Panc1 (cell line): ENCODE measurements around the gene PRDM1. TPM values are rescaled to one million over a fixed set of nuclear protein-coding genes. Genes with fewer than 3 reads are reported as not detected.
A peak's percentile ranks its signal among the peaks of the same experiment; 100 is the strongest.

Experiments used
- ATAC-seq: fragments of 200-7000 bp; cut with Tn5 transposase; 2 replicates; pipeline ENCODE4 v1.9.1; 2020; ENCODE audit warnings: mild to moderate bottlenecking, moderate library complexity
- BruUV-seq: library from RNA; stranded (reverse); fragments of 400-500 nt; replicated peaks from 2 replicates; lab custom pipeline; 2021; lab: Mats Ljungman, UMichigan
- CTCF ChIA-PET: fragments of 300-600 bp; sonication (Branson Sonifier 250); formaldehyde crosslinking; loops from one replicate; lab custom pipeline; 2022; ENCODE audit warnings: antibody characterized with exemption; lab: Charles Lee
- POLR2A ChIA-PET: fragments of 300-600 bp; sonication (Branson Sonifier 250); formaldehyde crosslinking; loops from one replicate; lab custom pipeline; 2022; ENCODE audit warnings: antibody characterized with exemption; lab: Charles Lee
- DNase-seq: peaks from one replicate; pipeline ENCODE4 v3.0.0-alpha.2; 2010; ENCODE audit warnings: low read depth, low spot score
- H3K27ac ChIP-seq: 2 replicates; pipeline ENCODE4 v1.5.1; 2011; ENCODE audit warnings: mild to moderate bottlenecking, low read length, inconsistent platforms
- H3K27me3 ChIP-seq: fragments of 200-500 bp; sonication (Bioruptor generic); 2 replicates; pipeline ENCODE4 v1.6.0; 2014; ENCODE audit warnings: low read length, inconsistent platforms; ENCODE audit not compliant: control insufficient read depth, insufficient read depth
- H3K36me3 ChIP-seq: fragments of 200-500 bp; sonication (Bioruptor generic); 2 replicates; pipeline ENCODE4 v1.5.1; 2014; ENCODE audit warnings: inconsistent platforms, mild to moderate bottlenecking, low read length, moderate library complexity; ENCODE audit not compliant: control insufficient read depth, insufficient read depth
- H3K4me1 ChIP-seq: 2 replicates; pipeline ENCODE4 v1.5.1; 2011; ENCODE audit warnings: inconsistent platforms, mild to moderate bottlenecking, low read length, moderate library complexity; ENCODE audit not compliant: control insufficient read depth, insufficient read depth
- H3K4me3 ChIP-seq, 2 experiments: 2 replicates each; pipeline ENCODE4 v1.5.1; 2011 to 2012; ENCODE audit warnings: low read depth in 2 of 2, low read length in 2 of 2, mild to moderate bottlenecking in 2 of 2, inconsistent platforms in 1 of 2, moderate library complexity in 1 of 2
- H3K9me3 ChIP-seq: fragments of 200-500 bp; sonication (Bioruptor generic); 2 replicates; pipeline ENCODE4 v1.5.1; 2014; ENCODE audit warnings: low read depth, mild to moderate bottlenecking, inconsistent platforms, low read length, moderate library complexity; ENCODE audit not compliant: control insufficient read depth, insufficient read depth
- POLR2AphosphoS5 ChIP-seq: IDR thresholded peaks from 2 replicates; pipeline ENCODE4 v1.6.1; 2012; ENCODE audit warnings: mild to moderate bottlenecking, low read depth, low read length, moderate library complexity
- REST ChIP-seq, 2 experiments: IDR thresholded peaks; 2 replicates each; pipeline ENCODE4 v1.6.1; 2011 to 2012; ENCODE audit warnings: low read depth in 2 of 2, control low read depth in 1 of 2, low read length in 1 of 2, mild to moderate bottlenecking in 1 of 2, moderate library complexity in 1 of 2; ENCODE audit not compliant: insufficient read depth in 1 of 2
- SIN3A ChIP-seq: IDR thresholded peaks from 2 replicates; pipeline ENCODE4 v1.6.1; 2012; ENCODE audit warnings: low read depth, mild to moderate bottlenecking, low read length, moderate library complexity, borderline replicate concordance; ENCODE audit not compliant: insufficient read depth
- TCF7L2 ChIP-seq: IDR thresholded peaks from 2 replicates; pipeline ENCODE4 v1.6.1; 2011; ENCODE audit warnings: mild to moderate bottlenecking, low read depth, low read length, inconsistent platforms
- in situ Hi-C: cut with HindIII; loops from 2 replicates; pipeline ENCODE4 v1.10.0; 2016; ENCODE audit warnings: low sequenced_read_pairs, low pct_unique_long_range_greater_than_20kb
- intact Hi-C: fragments of 100-400 bp; cut with micrococcal nuclease; formaldehyde crosslinking; loops from one replicate; pipeline ENCODE4 v1.10.0; 2022; ENCODE audit not compliant: unreplicated experiment
- total RNA-seq: library from RNA; stranded (reverse); gene quantifications from one replicate; pipeline ENCODE4 v1.2.1, GENCODE V29; 2021; ENCODE audit not compliant: unreplicated experiment
- TF ChIP-seq, protein P1 (sequence below): fragments of 450-650 bp; IDR thresholded peaks from 2 replicates; pipeline ENCODE4 v1.5.1; 2017; ENCODE audit warnings: mild to moderate bottlenecking

The PRDM1 gene
- total RNA-seq, 1 experiment from 2014 or later = 2.6 TPM

GRCh38 chr6:106134906-106135634 is 48.9 kb downstream of the PRDM1 start:
- H3K27ac ChIP-seq = peak overlapping the region; percentile 48
- H3K4me3 ChIP-seq = peak overlapping the region; percentile 1 to 10; a peak in 1 of 4 replicates
- in situ Hi-C loops (no loop called here), intact Hi-C loops (no loop called here)
- BruUV-seq = no TSS peak
- peaks cover 14% of the 10 kb centered on the region for H3K4me1 ChIP-seq
- POLR2A ChIA-PET = no interaction called here
- peak; percentile 79 for ATAC-seq
- peak; percentile 43 for DNase-seq
- TF ChIP-seq SIN3A = no peak
- TF ChIP-seq REST (IDR thresholded peaks at IDR 0.05; ENCODE audit: insufficient read depth in 1 of 2, low read depth in 2 of 2, low read length in 1 of 2) = no peak
- TF ChIP-seq, protein P1, sequence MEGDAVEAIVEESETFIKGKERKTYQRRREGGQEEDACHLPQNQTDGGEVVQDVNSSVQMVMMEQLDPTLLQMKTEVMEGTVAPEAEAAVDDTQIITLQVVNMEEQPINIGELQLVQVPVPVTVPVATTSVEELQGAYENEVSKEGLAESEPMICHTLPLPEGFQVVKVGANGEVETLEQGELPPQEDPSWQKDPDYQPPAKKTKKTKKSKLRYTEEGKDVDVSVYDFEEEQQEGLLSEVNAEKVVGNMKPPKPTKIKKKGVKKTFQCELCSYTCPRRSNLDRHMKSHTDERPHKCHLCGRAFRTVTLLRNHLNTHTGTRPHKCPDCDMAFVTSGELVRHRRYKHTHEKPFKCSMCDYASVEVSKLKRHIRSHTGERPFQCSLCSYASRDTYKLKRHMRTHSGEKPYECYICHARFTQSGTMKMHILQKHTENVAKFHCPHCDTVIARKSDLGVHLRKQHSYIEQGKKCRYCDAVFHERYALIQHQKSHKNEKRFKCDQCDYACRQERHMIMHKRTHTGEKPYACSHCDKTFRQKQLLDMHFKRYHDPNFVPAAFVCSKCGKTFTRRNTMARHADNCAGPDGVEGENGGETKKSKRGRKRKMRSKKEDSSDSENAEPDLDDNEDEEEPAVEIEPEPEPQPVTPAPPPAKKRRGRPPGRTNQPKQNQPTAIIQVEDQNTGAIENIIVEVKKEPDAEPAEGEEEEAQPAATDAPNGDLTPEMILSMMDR = no peak
- TF ChIP-seq POLR2AphosphoS5 = no peak
- no peak for TF ChIP-seq TCF7L2
- H3K36me3 ChIP-seq = no peaks in the 10 kb centered on the region
- no peaks in the 10 kb centered on the region for H3K27me3 ChIP-seq
- CTCF ChIA-PET = no interaction called here
- no peaks in the 10 kb centered on the region for H3K9me3 ChIP-seq

DNA sequence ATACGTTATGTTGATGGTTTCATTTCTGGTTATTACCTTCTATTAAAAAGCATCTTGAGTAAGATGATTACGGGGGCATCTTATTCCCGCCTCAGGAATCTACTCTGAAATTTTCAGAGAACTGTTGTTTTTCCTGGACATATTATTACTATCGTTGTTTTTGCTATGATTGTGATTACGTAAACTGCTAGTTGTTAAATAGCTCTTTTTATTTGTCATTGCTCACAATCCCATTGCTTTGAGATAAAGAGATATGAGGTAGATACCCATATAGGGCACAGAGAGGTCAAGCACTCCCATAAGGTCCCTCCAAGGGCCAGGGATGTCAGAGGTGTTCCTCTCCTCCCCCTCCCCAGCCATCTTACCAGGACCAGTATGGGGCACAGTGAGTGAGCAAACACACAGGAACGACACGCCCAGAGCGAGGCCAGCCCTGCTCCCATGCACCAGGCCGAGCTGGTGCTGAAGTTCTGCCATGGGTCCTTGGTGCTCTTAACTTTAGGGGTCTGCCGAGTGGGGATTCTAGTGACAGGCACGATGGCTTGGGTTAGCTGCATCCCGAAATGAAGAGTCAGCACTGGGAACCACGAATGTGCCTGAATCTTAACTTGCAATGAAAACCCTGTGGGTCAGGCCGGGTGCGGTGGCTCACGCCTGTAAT is 49.9 kb downstream of the PRDM1 start:
- ATAC-seq (no peak), DNase-seq (no peak)
- no peak overlapping the region for H3K4me3 ChIP-seq
- no peaks in the 10 kb centered on the region for H3K27me3 ChIP-seq
- ChIA-PET CTCF (no interaction called here), POLR2A (no interaction called here)
- intact Hi-C loops (no loop called here), in situ Hi-C loops (no loop called here)
- TF ChIP-seq, protein P1 = no peak
- TF ChIP-seq POLR2AphosphoS5 (no peak), SIN3A (no peak), REST (IDR thresholded peaks at IDR 0.05; ENCODE audit: insufficient read depth in 1 of 2, low read depth in 2 of 2, low read length in 1 of 2) (no peak)
- no peak overlapping the region for H3K27ac ChIP-seq
- H3K4me1 ChIP-seq = peaks cover 14% of the 10 kb centered on the region
- BruUV-seq = no TSS peak
- no peaks in the 10 kb centered on the region for H3K36me3 ChIP-seq
- H3K9me3 ChIP-seq = no peaks in the 10 kb centered on the region
